H1 (cell line): ENCODE data around the gene TRAF3. TPM values are rescaled to one million over a fixed set of nuclear protein-coding genes. Genes with fewer than 3 reads are reported as not detected.

Source experiments
- CTCF ChIA-PET: fragments of 300-600 bp; sonication (Branson Sonifier 250); formaldehyde crosslinking; loops from one replicate; lab custom pipeline; 2021; ENCODE audit not compliant: partially characterized antibody; lab: Charles Lee
- POLR2A ChIA-PET: fragments of 300-600 bp; sonication (Branson Sonifier 250); formaldehyde crosslinking; loops from one replicate; lab custom pipeline; 2021; ENCODE audit warnings: inconsistent platforms; ENCODE audit not compliant: partially characterized antibody; lab: Charles Lee
- DNase-seq, 2 experiments: peaks; one replicate each; pipeline versions ENCODE4 v3.0.0 to v3.0.0-alpha.2; 2010 to 2022; ENCODE audit warnings: low spot score in 2 of 2, low read depth in 1 of 2, mixed read lengths in 1 of 2
- FAIRE-seq: peaks from 2 replicates; lab custom pipeline; 2011; peaks lifted over from hg19 to GRCh38; lab: Jason Lieb, UNC
- H2AFZ ChIP-seq: 2 replicates; pipeline ENCODE4 v1.8.1; 2012; ENCODE audit warnings: low read length, inconsistent platforms
- H2AK5ac ChIP-seq: 2 replicates; pipeline ENCODE4 v1.6.1; 2013; ENCODE audit warnings: low read depth, low read length
- H2BK120ac ChIP-seq: replicated peaks from 2 replicates; pipeline ENCODE3; 2013; ENCODE audit warnings: low read depth, low read length, inconsistent platforms
- H2BK12ac ChIP-seq: 2 replicates; pipeline ENCODE4 v1.6.1; 2013; ENCODE audit warnings: low read depth, low read length
- H2BK15ac ChIP-seq: 2 replicates; pipeline ENCODE4 v1.6.1; 2013; ENCODE audit warnings: low read length
- H2BK20ac ChIP-seq: 2 replicates; pipeline ENCODE4 v1.6.1; 2013; ENCODE audit warnings: low read length
- H2BK5ac ChIP-seq: 2 replicates; pipeline ENCODE4 v1.6.1; 2013; ENCODE audit warnings: low read depth, low read length
- H3K14ac ChIP-seq: 2 replicates; pipeline ENCODE4 v1.6.1; 2013; ENCODE audit warnings: inconsistent platforms; ENCODE audit not compliant: insufficient read length
- H3K18ac ChIP-seq: 2 replicates; pipeline ENCODE4 v1.6.1; 2013; ENCODE audit warnings: low read length; ENCODE audit errors: extremely low read depth
- H3K23ac ChIP-seq: 2 replicates; pipeline ENCODE4 v1.6.1; 2013; ENCODE audit warnings: inconsistent platforms; ENCODE audit not compliant: insufficient read length
- H3K23me2 ChIP-seq: 2 replicates; pipeline ENCODE4 v1.6.1; 2013; ENCODE audit warnings: low read depth, low read length
- H3K27ac ChIP-seq: 2 replicates; pipeline ENCODE4 v1.6.1; 2011; ENCODE audit warnings: low read depth, low read length, inconsistent platforms
- H3K27me3 ChIP-seq, 4 experiments: replicated peaks in 1 of 4; 1 replicate in 1 of 4; 2 replicates in 3 of 4; pipeline versions ENCODE4 v1.6.1 to v1.8.1; 2011 to 2013; ENCODE audit warnings: low read length in 3 of 4, mild to moderate bottlenecking in 3 of 4, inconsistent platforms in 2 of 4, mixed read lengths in 2 of 4, moderate library complexity in 1 of 4; ENCODE audit not compliant: control insufficient read depth in 3 of 4, insufficient read depth in 3 of 4; ENCODE audit errors: extremely low read depth in 1 of 4
- H3K36me3 ChIP-seq, 4 experiments: 2 replicates each; pipeline versions ENCODE4 v1.6.1 to v1.8.1; 2011 to 2013; ENCODE audit warnings: mild to moderate bottlenecking in 4 of 4, low read length in 3 of 4, moderate library complexity in 2 of 4, control low read depth in 1 of 4, inconsistent platforms in 1 of 4; ENCODE audit not compliant: insufficient read depth in 4 of 4, control insufficient read depth in 2 of 4
- H3K4ac ChIP-seq: replicated peaks from 2 replicates; pipeline ENCODE3; 2013; ENCODE audit warnings: low read length, low read depth, mixed read lengths, inconsistent platforms; ENCODE audit not compliant: insufficient read length
- H3K4me1 ChIP-seq, 4 experiments: replicated peaks in 1 of 4; 1 replicate in 1 of 4; 2 replicates in 3 of 4; pipeline versions ENCODE4 v1.6.1 to v1.8.1; 2011 to 2013; ENCODE audit warnings: low read length in 3 of 4, inconsistent platforms in 2 of 4, mixed read lengths in 1 of 4; ENCODE audit not compliant: insufficient read depth in 4 of 4, control insufficient read depth in 3 of 4
- H3K4me2 ChIP-seq, 2 experiments: 2 replicates each; pipeline versions ENCODE4 v1.6.1 to v1.8.1; 2011 to 2013; ENCODE audit warnings: low read depth in 2 of 2, low read length in 2 of 2, control low read depth in 1 of 2, inconsistent platforms in 1 of 2, mild to moderate bottlenecking in 1 of 2; ENCODE audit not compliant: insufficient read depth in 1 of 2
- H3K4me3 ChIP-seq, 4 experiments: fragments of 200-600, 300-600 bp in 1 of 4; sonication (generic), shearing (Covaris generic), sonication (Bioruptor Twin) in 1 of 4; 2 replicates each; pipeline versions ENCODE4 v1.5.1 to v1.8.1; 2011 to 2016; ENCODE audit warnings: low read length in 4 of 4, low read depth in 3 of 4, control low read depth in 2 of 4, inconsistent platforms in 2 of 4, mild to moderate bottlenecking in 2 of 4, mixed read lengths in 1 of 4, moderate library complexity in 1 of 4; ENCODE audit not compliant: insufficient read depth in 2 of 4; ENCODE audit errors: extremely low read depth in 1 of 4
- H3K56ac ChIP-seq: replicated peaks from 2 replicates; pipeline ENCODE3; 2013; ENCODE audit warnings: low read depth, mild to moderate bottlenecking, mixed read lengths, low read length, inconsistent platforms; ENCODE audit not compliant: insufficient read length
- H3K79me1 ChIP-seq: 2 replicates; pipeline ENCODE4 v1.6.1; 2013; ENCODE audit warnings: low read depth, low read length, control low read depth
- H3K79me2 ChIP-seq, 2 experiments: 2 replicates each; pipeline versions ENCODE4 v1.6.1 to v1.8.1; 2012 to 2013; ENCODE audit warnings: low read length in 2 of 2, mild to moderate bottlenecking in 2 of 2, inconsistent platforms in 1 of 2; ENCODE audit not compliant: insufficient read depth in 2 of 2, control insufficient read depth in 1 of 2
- H3K9ac ChIP-seq, 4 experiments: replicated peaks in 1 of 4; 1 replicate in 1 of 4; 2 replicates in 3 of 4; pipeline versions ENCODE4 v1.6.1 to v1.8.1; 2011 to 2013; ENCODE audit warnings: low read depth in 3 of 4, low read length in 3 of 4, control low read depth in 2 of 4, mild to moderate bottlenecking in 2 of 4, moderate library complexity in 2 of 4, inconsistent platforms in 1 of 4; ENCODE audit errors: extremely low read depth in 1 of 4
- H3K9me3 ChIP-seq, 2 experiments: 2 replicates each; pipeline versions ENCODE4 v1.6.1 to v1.8.1; 2012 to 2013; ENCODE audit warnings: mild to moderate bottlenecking in 2 of 2, moderate library complexity in 2 of 2, control low read depth in 1 of 2, inconsistent platforms in 1 of 2, low read depth in 1 of 2, low read length in 1 of 2, mixed read lengths in 1 of 2; ENCODE audit not compliant: insufficient read depth in 2 of 2
- H4K20me1 ChIP-seq, 2 experiments: replicated peaks in 1 of 2; 2 replicates each; pipeline versions ENCODE3 to v1.8.1; 2011 to 2013; ENCODE audit warnings: inconsistent platforms in 2 of 2, low read length in 2 of 2, mild to moderate bottlenecking in 1 of 2; ENCODE audit not compliant: insufficient read depth in 2 of 2, control insufficient read depth in 1 of 2
- H4K5ac ChIP-seq: 2 replicates; pipeline ENCODE4 v1.6.1; 2013; ENCODE audit warnings: low read length, low read depth, mixed read lengths, inconsistent platforms; ENCODE audit not compliant: insufficient read length
- H4K8ac ChIP-seq: 2 replicates; pipeline ENCODE4 v1.8.0; 2013; ENCODE audit warnings: mild to moderate bottlenecking, moderate library complexity, low read length, inconsistent platforms; ENCODE audit not compliant: insufficient read depth; ENCODE audit errors: extremely low read depth
- H4K91ac ChIP-seq: replicated peaks from 2 replicates; pipeline ENCODE3; 2013; ENCODE audit warnings: low read length, mixed read lengths, inconsistent platforms; ENCODE audit not compliant: insufficient read length
- CBX8 ChIP-seq: fragments of 300-800, 300-1000 bp; sonication (generic); IDR thresholded peaks from 2 replicates; pipeline ENCODE4 v1.7.1; 2016; ENCODE audit warnings: low read depth, low read length, borderline replicate concordance
- CHD1 ChIP-seq: IDR thresholded peaks from 2 replicates; pipeline ENCODE4 v1.6.1; 2012; ENCODE audit warnings: low read depth, low read length, improper control_type of control experiment
- CHD2 ChIP-seq: IDR thresholded peaks from 2 replicates; pipeline ENCODE4 v1.6.1; 2012; ENCODE audit warnings: low read length, improper control_type of control experiment
- EGR1 ChIP-seq: IDR thresholded peaks from 2 replicates; pipeline ENCODE4 v1.6.1; 2011; ENCODE audit warnings: low read depth, low read length, borderline replicate concordance
- EP300 ChIP-seq, 2 experiments: IDR thresholded peaks; 1 replicate in 1 of 2; 2 replicates in 1 of 2; pipeline ENCODE4 v1.6.1; 2011 to 2012; ENCODE audit warnings: low read depth in 2 of 2, low read length in 2 of 2, mild to moderate bottlenecking in 2 of 2, borderline replicate concordance in 1 of 2, inconsistent platforms in 1 of 2, moderate library complexity in 1 of 2
- HDAC2 ChIP-seq, 2 experiments: fragments of 300-600 bp in 1 of 2; sonication (generic) in 1 of 2; IDR thresholded peaks; 2 replicates each; pipeline ENCODE4 v1.6.1; 2011 to 2012; ENCODE audit warnings: low read depth in 2 of 2, low read length in 2 of 2, mild to moderate bottlenecking in 2 of 2, moderate library complexity in 2 of 2, borderline replicate concordance in 1 of 2, inconsistent platforms in 1 of 2
- JUND ChIP-seq: IDR thresholded peaks from 2 replicates; pipeline ENCODE4 v1.6.1; 2011; ENCODE audit warnings: mild to moderate bottlenecking, improper control_type of control experiment, low read length
- MAFK ChIP-seq: IDR thresholded peaks from 2 replicates; pipeline ENCODE4 v1.6.1; 2012; ENCODE audit warnings: low read depth, mild to moderate bottlenecking, improper control_type of control experiment, low read length
- NANOG ChIP-seq: IDR thresholded peaks from 2 replicates; pipeline ENCODE4 v1.6.1; 2011; ENCODE audit warnings: low read length, low read depth, mild to moderate bottlenecking, inconsistent platforms; ENCODE audit not compliant: insufficient read depth, poor library complexity, severe bottlenecking
- POLR2AphosphoS5 ChIP-seq: IDR thresholded peaks from 2 replicates; pipeline ENCODE4 v1.6.1; 2011; ENCODE audit warnings: low read depth, low read length
- POU5F1 ChIP-seq: IDR thresholded peaks from 2 replicates; pipeline ENCODE4 v1.6.1; 2011; ENCODE audit warnings: low read depth, mild to moderate bottlenecking, low read length, moderate library complexity
- SP1 ChIP-seq: IDR thresholded peaks from 2 replicates; pipeline ENCODE4 v1.6.1; 2011; ENCODE audit warnings: low read depth, low read length
- SP4 ChIP-seq: IDR thresholded peaks from 2 replicates; pipeline ENCODE4 v1.6.1; 2012; ENCODE audit warnings: low read length, inconsistent platforms
- YY1 ChIP-seq: IDR thresholded peaks from 2 replicates; pipeline ENCODE4 v1.6.1; 2011; ENCODE audit warnings: low read depth, mild to moderate bottlenecking, low read length
- WGBS, 2 experiments: shearing (Covaris generic) in 1 of 2; methylation state at CpG; one replicate each; pipeline versions ENCODE4 v1.1.6 to v1.1.7; 2013 to 2015; ENCODE audit warnings: low lambda C conversion rate in 2 of 2, mixed read lengths in 2 of 2, inconsistent platforms in 1 of 2, low coverage in 1 of 2, missing lambda C conversion rate in 1 of 2; ENCODE audit not compliant: insufficient replicate concordance in 2 of 2, insufficient coverage in 1 of 2, insufficient read length in 1 of 2; ENCODE audit errors: extremely low coverage in 1 of 2, missing lambda C conversion rate in 1 of 2; 5-methylcytosine and 5-hydroxymethylcytosine counted together
- polyA plus RNA-seq, 7 experiments: library from polyadenylated mRNA; depleted of rRNA in 3 of 7; stranded (reverse) in 5 of 7; unstranded in 2 of 7; fragments of >200 nt in 5 of 7; fragments of 200-250 nt in 2 of 7; gene quantifications; 1 replicate in 5 of 7; 2 replicates in 1 of 7; 4 replicates in 1 of 7; pipeline versions ENCODE4 v1.2.1 to v1.2.3, GENCODE V29; 2011 to 2013; ENCODE audit warnings: missing spikeins in 2 of 7, mixed read lengths in 2 of 7
- total RNA-seq: library from RNA; stranded (reverse); fragmentation: NEBNext Ultra II Directional; extraction: Animal tissue kit (Norgen Biotek cat#: 25700); gene quantifications from 2 replicates; pipeline ENCODE4 v1.2.1, GENCODE V29; 2021

Gene TRAF3
- total and polyA plus RNA-seq, 2 of the 8 experiments (the other 6 are each of a cell fraction or from before 2014, with no cell fraction given), result 5.8 to 12.1 TPM

DNA sequence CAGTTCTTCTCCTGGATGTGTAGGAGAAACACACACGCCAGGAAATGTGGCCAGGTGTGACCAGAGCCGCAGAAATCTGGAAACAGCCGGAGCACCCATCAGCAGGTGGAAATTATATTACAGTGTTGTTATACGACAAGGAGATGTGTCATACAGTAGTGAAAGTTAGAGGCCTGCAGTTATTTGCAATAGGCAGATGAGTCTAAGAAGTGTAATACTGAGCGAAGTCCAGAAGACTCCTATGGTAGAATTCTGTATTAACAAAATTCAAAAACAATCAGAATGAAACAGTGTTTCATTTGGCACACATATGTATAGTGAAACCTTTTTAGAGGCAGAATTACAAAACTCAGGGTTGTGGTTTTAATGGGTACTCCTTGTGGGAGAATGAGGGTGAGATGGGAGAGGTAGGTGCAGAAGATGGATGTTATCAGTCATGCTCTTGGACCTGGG is 105.9 kb downstream of the TRAF3 start:
- Histone ChIP-seq H3K9ac (no peak overlapping the region), H3K79me1 (no peaks in the 10 kb centered on the region), H3K9me3 (no peaks in the 10 kb centered on the region), H3K4me2 (no peak overlapping the region), H3K4me3 (no peak overlapping the region), H3K27me3 (no peaks in the 10 kb centered on the region), H4K91ac (no peak overlapping the region), H3K79me2 (no peaks in the 10 kb centered on the region), H3K4ac (no peak overlapping the region), H2AFZ (no peak overlapping the region), H3K23ac (no peak overlapping the region), H4K8ac (no peak overlapping the region)
- CTCF ChIA-PET, result no interaction called here
- no peak for DNase-seq
- no peak for TF ChIP-seq SP1
- no peak for TF ChIP-seq NANOG
- TF ChIP-seq EP300 (IDR thresholded peaks at IDR 0.05; ENCODE audit: borderline replicate concordance in 1 of 2, low read depth in 2 of 2, low read length in 2 of 2), result no peak
- TF ChIP-seq JUND, result no peak
- TF ChIP-seq CHD2, result no peak
- TF ChIP-seq YY1, result no peak
- no peak for TF ChIP-seq CBX8
- no peak for TF ChIP-seq MAFK
- no peak for TF ChIP-seq EGR1
- no peak for TF ChIP-seq POLR2AphosphoS5
- no peak for TF ChIP-seq CHD1
- TF ChIP-seq SP4, result no peak
- no peak for TF ChIP-seq POU5F1
- TF ChIP-seq HDAC2 (IDR thresholded peaks at IDR 0.05; ENCODE audit: borderline replicate concordance in 1 of 2, low read depth in 2 of 2, low read length in 2 of 2), result no peak
- TF ChIP-seq, all 59 proteins: peak for 0
- H3K23me2 ChIP-seq, result no peaks in the 10 kb centered on the region; the same call in 1 of the 2 replicates
- no peaks in the 10 kb centered on the region; a peak in 2 of 8 replicates for H3K36me3 ChIP-seq
- no peak for FAIRE-seq
- no peak overlapping the region for H3K14ac ChIP-seq
- H2BK12ac ChIP-seq, result no peak overlapping the region
- no peak overlapping the region for H3K27ac ChIP-seq
- H2BK5ac ChIP-seq, result no peak overlapping the region
- H2BK120ac ChIP-seq, result no peak overlapping the region
- no peak overlapping the region for H3K56ac ChIP-seq
- no peak overlapping the region for H2BK15ac ChIP-seq
- H4K5ac ChIP-seq, result no peak overlapping the region
- no peak overlapping the region for H2BK20ac ChIP-seq
- H4K20me1 ChIP-seq, result peaks cover 0 to 1% of the 10 kb centered on the region in 2 experiments
- no peak overlapping the region for H3K18ac ChIP-seq
- peaks cover 0 to 2% (median 0%) of the 10 kb centered on the region in 4 experiments; a peak in 1 of 7 replicates for H3K4me1 ChIP-seq
- POLR2A ChIA-PET, result no interaction called here
- no peak overlapping the region for H2AK5ac ChIP-seq
- WGBS, 2 experiments, result 93% methylated on average over 5 of the region's 5 CpGs; no CpG with 5 or more reads in 1 of the 2 experiments
